ENCODE results near the gene ZNRF3. TPM values are rescaled to one million over a fixed set of nuclear protein-coding genes. Genes with fewer than 3 reads are reported as not detected.

The ZNRF3 gene
- total RNA-seq, 1 donor = 6.9 TPM

DNA sequence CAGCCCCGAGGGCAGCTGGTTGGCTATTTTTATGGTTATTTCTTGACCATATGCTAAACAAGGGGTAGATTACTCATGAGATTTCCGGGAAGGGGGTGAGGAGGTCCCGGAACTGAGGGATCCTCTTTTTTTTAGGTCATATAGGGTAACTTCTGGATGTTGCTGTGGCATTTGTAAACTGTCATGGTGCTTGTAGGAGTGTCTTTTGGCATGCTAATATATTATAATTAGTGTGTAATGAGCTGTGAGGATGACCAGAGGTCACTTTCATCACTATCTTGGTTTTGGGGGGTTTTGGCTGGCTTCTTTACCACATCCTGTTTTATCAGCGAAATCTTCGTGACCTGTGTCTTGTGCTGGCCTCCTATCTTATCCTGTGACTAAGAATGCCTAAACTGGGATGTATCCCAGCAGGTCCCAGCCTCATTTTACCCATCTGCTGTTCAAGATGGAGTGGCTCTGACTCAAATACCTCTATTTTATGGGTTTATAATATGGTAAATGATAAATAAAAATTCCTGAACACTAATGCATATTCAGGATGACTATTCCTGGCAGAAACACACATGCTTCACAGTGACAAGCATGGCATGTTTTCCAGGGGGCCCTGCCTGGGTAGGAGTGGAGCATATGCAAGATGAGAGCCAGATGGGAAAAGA is 200.7 kb downstream of the ZNRF3 start:
- Histone ChIP-seq H3K4me3 (ENCODE audit: insufficient read depth, low read length) (no peak overlapping the region), H3K27me3 (ENCODE audit: insufficient read depth, low read length) (no peaks in the 10 kb centered on the region), H3K9me3 (ENCODE audit: low read depth, low read length) (no peaks in the 10 kb centered on the region), H3K27ac (ENCODE audit: low read depth, low read length) (no peak overlapping the region), H3K4me2 (ENCODE audit: insufficient read depth, low read length) (no peak overlapping the region), H3K36me3 (ENCODE audit: insufficient read depth, low read length) (no peaks in the 10 kb centered on the region), H3K4me1 (ENCODE audit: insufficient read depth, low read length) (peaks cover 8% of the 10 kb centered on the region), H3K79me2 (ENCODE audit: insufficient read depth, low read length) (no peaks in the 10 kb centered on the region), H2AFZ (ENCODE audit: low read length) (no peak overlapping the region), H4K20me1 (ENCODE audit: insufficient read depth, low read length) (no peaks in the 10 kb centered on the region)
- DNase-seq (ENCODE audit: insufficient read length, low spot score, missing footprints) = peak; percentile 58
- TF ChIP-seq, protein P1, sequence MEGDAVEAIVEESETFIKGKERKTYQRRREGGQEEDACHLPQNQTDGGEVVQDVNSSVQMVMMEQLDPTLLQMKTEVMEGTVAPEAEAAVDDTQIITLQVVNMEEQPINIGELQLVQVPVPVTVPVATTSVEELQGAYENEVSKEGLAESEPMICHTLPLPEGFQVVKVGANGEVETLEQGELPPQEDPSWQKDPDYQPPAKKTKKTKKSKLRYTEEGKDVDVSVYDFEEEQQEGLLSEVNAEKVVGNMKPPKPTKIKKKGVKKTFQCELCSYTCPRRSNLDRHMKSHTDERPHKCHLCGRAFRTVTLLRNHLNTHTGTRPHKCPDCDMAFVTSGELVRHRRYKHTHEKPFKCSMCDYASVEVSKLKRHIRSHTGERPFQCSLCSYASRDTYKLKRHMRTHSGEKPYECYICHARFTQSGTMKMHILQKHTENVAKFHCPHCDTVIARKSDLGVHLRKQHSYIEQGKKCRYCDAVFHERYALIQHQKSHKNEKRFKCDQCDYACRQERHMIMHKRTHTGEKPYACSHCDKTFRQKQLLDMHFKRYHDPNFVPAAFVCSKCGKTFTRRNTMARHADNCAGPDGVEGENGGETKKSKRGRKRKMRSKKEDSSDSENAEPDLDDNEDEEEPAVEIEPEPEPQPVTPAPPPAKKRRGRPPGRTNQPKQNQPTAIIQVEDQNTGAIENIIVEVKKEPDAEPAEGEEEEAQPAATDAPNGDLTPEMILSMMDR (IDR thresholded peaks at IDR 0.05; ENCODE audit: extremely low read depth, low read depth, low read length) = no peak

DNA sequence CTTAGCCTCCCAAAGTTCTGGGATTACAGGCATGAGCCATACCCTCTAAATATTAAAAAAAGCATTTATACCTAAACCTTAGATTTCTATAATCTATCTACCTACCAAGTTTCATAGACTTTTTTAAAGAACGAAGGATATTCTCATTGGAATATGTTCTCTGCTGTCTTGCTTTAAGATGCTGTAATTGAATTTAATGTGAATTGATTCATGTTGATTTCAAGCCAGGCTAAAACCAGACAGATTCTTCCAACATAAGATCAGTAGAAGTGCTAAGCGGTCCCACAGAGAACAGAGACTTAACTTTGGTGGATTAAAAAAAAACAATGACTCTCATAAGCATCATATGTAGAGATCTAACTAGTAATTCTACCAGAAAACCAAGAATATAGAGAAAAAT is 203.6 kb downstream of the ZNRF3 start:
- H3K79me2 ChIP-seq (ENCODE audit: insufficient read depth, low read length) = no peaks in the 10 kb centered on the region
- no peaks in the 10 kb centered on the region for H3K36me3 ChIP-seq (ENCODE audit: insufficient read depth, low read length)
- H3K4me2 ChIP-seq (ENCODE audit: insufficient read depth, low read length) = no peak overlapping the region
- peak; percentile 65 for DNase-seq (ENCODE audit: insufficient read length, low spot score, missing footprints)
- no peaks in the 10 kb centered on the region for H3K27me3 ChIP-seq (ENCODE audit: insufficient read depth, low read length)
- H3K4me3 ChIP-seq (ENCODE audit: insufficient read depth, low read length) = no peak overlapping the region
- H3K4me1 ChIP-seq (ENCODE audit: insufficient read depth, low read length) = peaks cover 8% of the 10 kb centered on the region
- H4K20me1 ChIP-seq (ENCODE audit: insufficient read depth, low read length) = no peaks in the 10 kb centered on the region
- no peaks in the 10 kb centered on the region for H3K9me3 ChIP-seq (ENCODE audit: low read depth, low read length)
- TF ChIP-seq, protein P1 (IDR thresholded peaks at IDR 0.05; ENCODE audit: extremely low read depth, low read depth, low read length) = no peak
- H2AFZ ChIP-seq (ENCODE audit: low read length) = no peak overlapping the region
- H3K27ac ChIP-seq (ENCODE audit: low read depth, low read length) = no peak overlapping the region

DNA sequence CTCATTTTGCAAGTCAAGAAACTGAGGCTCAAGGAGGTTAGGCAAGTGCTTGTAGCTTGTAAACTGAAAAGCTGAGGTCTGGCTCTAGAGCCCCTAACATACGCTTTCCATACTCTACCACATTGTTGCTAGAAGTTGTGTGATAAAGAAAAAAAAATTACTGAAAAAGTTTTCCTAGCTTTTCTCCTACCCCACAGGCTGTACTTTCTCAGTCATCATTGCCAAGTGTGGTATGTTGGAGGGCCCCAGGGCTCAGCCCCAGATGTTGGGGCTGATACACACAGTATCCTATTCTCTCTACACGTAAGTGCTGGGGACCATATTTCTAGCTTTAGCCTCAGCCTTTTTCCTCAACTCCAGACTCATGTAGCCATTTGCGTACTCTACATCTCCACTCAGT is 205.4 kb downstream of the ZNRF3 start:
- Histone ChIP-seq H3K79me2 (ENCODE audit: insufficient read depth, low read length) (no peaks in the 10 kb centered on the region), H3K27ac (ENCODE audit: low read depth, low read length) (no peak overlapping the region), H3K4me1 (ENCODE audit: insufficient read depth, low read length) (peaks cover 16% of the 10 kb centered on the region), H3K4me3 (ENCODE audit: insufficient read depth, low read length) (no peak overlapping the region), H2AFZ (ENCODE audit: low read length) (no peak overlapping the region), H3K9me3 (ENCODE audit: low read depth, low read length) (no peaks in the 10 kb centered on the region), H4K20me1 (ENCODE audit: insufficient read depth, low read length) (no peaks in the 10 kb centered on the region), H3K36me3 (ENCODE audit: insufficient read depth, low read length) (no peaks in the 10 kb centered on the region), H3K27me3 (ENCODE audit: insufficient read depth, low read length) (no peaks in the 10 kb centered on the region), H3K4me2 (ENCODE audit: insufficient read depth, low read length) (no peak overlapping the region)
- no peak for DNase-seq (ENCODE audit: insufficient read length, low spot score, missing footprints)
- TF ChIP-seq, protein P1 (IDR thresholded peaks at IDR 0.05; ENCODE audit: extremely low read depth, low read depth, low read length) = no peak

DNA sequence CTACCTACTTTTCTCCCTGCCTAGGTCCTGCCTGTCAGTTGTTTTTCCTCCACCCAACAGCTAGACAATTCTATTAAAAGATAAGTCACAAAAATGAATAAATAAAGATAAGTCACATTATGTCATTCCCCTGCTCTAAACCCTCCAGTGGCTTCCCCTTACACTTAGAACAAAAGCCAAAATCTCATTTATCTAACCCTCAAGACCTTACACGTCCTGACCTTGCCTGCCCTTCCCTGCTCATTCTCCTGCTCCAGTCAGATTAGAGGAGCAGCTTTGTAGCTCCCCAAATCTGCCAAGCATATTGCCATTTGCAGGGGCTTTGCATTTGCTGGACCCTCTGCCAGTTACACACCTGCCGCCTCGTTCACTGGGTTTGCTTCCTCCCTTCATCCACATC is 206.1 kb downstream of the ZNRF3 start:
- H3K79me2 ChIP-seq (ENCODE audit: insufficient read depth, low read length) = no peaks in the 10 kb centered on the region
- no peak for DNase-seq (ENCODE audit: insufficient read length, low spot score, missing footprints)
- no peaks in the 10 kb centered on the region for H3K27me3 ChIP-seq (ENCODE audit: insufficient read depth, low read length)
- H2AFZ ChIP-seq (ENCODE audit: low read length) = no peak overlapping the region
- H3K4me2 ChIP-seq (ENCODE audit: insufficient read depth, low read length) = no peak overlapping the region
- no peaks in the 10 kb centered on the region for H3K36me3 ChIP-seq (ENCODE audit: insufficient read depth, low read length)
- no peak overlapping the region for H3K4me3 ChIP-seq (ENCODE audit: insufficient read depth, low read length)
- no peaks in the 10 kb centered on the region for H3K9me3 ChIP-seq (ENCODE audit: low read depth, low read length)
- TF ChIP-seq, protein P1 (IDR thresholded peaks at IDR 0.05; ENCODE audit: extremely low read depth, low read depth, low read length) = no peak
- H4K20me1 ChIP-seq (ENCODE audit: insufficient read depth, low read length) = no peaks in the 10 kb centered on the region
- peaks cover 15% of the 10 kb centered on the region for H3K4me1 ChIP-seq (ENCODE audit: insufficient read depth, low read length)
- no peak overlapping the region for H3K27ac ChIP-seq (ENCODE audit: low read depth, low read length)

All from osteoblast (primary cell).